Endothelial cell of umbilical vein (primary cell): Measurements from ENCODE around the gene IL34.

Experiments
- CTCF ChIP-seq, 2 donors: IDR thresholded peaks; 1 replicate in 1 of 2; 2 replicates in 1 of 2; pipeline ENCODE4 v1.5.1; 2011; ENCODE audit warnings: low read length in 2 of 2, mild to moderate bottlenecking in 2 of 2, moderate library complexity in 2 of 2, control low read depth in 1 of 2, inconsistent platforms in 1 of 2, low read depth in 1 of 2; ENCODE audit not compliant: insufficient read depth in 1 of 2; ENCODE audit errors: extremely low read depth in 1 of 2
- EZH2 ChIP-seq: IDR thresholded peaks from 2 replicates; pipeline ENCODE4 v1.6.1; 2012; ENCODE audit warnings: borderline replicate concordance, low read depth, mild to moderate bottlenecking, moderate library complexity, low read length, inconsistent platforms; ENCODE audit not compliant: severe bottlenecking
- FOS ChIP-seq: IDR thresholded peaks from 2 replicates; pipeline ENCODE4 v1.6.1; 2011; ENCODE audit warnings: mild to moderate bottlenecking, low read length, moderate library complexity, borderline replicate concordance; ENCODE audit not compliant: insufficient read depth
- MAX ChIP-seq: IDR thresholded peaks from 2 replicates; pipeline ENCODE4 v1.6.1; 2011; ENCODE audit not compliant: insufficient read depth, insufficient read length
- POLR2A ChIP-seq: IDR thresholded peaks from 2 replicates; pipeline ENCODE4 v1.6.1; 2012; ENCODE audit warnings: low read depth, mild to moderate bottlenecking, control low read depth, low read length

DNA sequence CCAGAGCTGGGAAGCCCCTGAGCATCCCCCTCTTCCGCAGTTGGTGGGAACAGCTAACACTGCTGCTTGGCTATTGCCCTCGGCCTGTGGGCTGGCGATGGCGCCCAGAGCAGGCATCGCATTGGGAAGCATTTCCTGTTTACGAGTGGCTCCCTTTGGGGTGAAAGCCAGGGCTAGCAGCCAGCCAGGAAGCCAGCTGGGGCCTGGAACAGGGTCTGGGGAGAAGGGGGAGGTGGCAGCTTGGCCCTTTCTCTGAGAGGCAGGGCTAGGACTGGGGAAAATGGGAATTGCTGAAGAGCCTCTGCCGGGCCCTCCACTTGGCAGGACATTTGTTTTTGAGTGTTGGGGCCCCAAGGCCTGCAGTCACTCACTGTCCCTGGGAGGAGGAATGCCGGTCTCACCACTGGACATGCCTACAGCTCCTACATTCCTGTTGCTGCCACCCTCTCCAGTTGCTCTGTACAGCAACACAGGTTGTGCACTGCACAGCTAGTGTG lies 41.9 kb downstream of the IL34 start:
- no peak for TF ChIP-seq CTCF (IDR thresholded peaks at IDR 0.05; ENCODE audit: extremely low read depth in 1 of 2, insufficient read depth in 1 of 2, low read depth in 1 of 2, low read length in 2 of 2)
- TF ChIP-seq POLR2A, result peak; percentile 51
- TF ChIP-seq MAX, result no peak
- TF ChIP-seq FOS, result no peak
- TF ChIP-seq EZH2, result no peak
